IMR-90 (cell line): ENCODE results near the gene PSME4. TPM values are rescaled to one million over a fixed set of nuclear protein-coding genes. Genes with fewer than 3 reads are reported as not detected.

Source experiments
- ATAC-seq: fragments of 200-7000 bp; cut with Tn5 transposase; 2 replicates; pipeline ENCODE4 v1.9.1; 2020; ENCODE audit warnings: low read depth, mild to moderate bottlenecking, moderate library complexity
- BruUV-seq: library from RNA; stranded (reverse); fragments of 400-500 nt; replicated peaks from 2 replicates; lab custom pipeline; 2021; lab: Mats Ljungman, UMichigan
- CTCF ChIA-PET: fragments of 300-600 bp; formaldehyde crosslinking; extraction: SDS; loops from one replicate; lab custom pipeline; 2021; ENCODE audit warnings: antibody characterized with exemption; lab: Yijun Ruan, JAX
- POLR2A ChIA-PET: fragments of 300-600 bp; sonication (Branson Sonifier 250); formaldehyde crosslinking; loops from one replicate; lab custom pipeline; 2022; ENCODE audit warnings: antibody characterized with exemption; ENCODE audit not compliant: unreplicated experiment; lab: Charles Lee
- DNase-seq: peaks from one replicate; pipeline ENCODE4 v3.0.0; 2013
- H2AFZ ChIP-seq: replicated peaks from 2 replicates; pipeline ENCODE3; 2013; ENCODE audit warnings: low read length, mild to moderate bottlenecking; ENCODE audit not compliant: poor library complexity
- H2AK5ac ChIP-seq: 2 replicates; pipeline ENCODE4 v1.6.1; 2013; ENCODE audit warnings: low read depth, low read length, inconsistent platforms
- H2AK9ac ChIP-seq: replicated peaks from 2 replicates; pipeline ENCODE3; 2013; ENCODE audit warnings: mild to moderate bottlenecking, low read depth, low read length, moderate library complexity; ENCODE audit not compliant: poor library complexity
- H2BK120ac ChIP-seq: 2 replicates; pipeline ENCODE4 v1.6.1; 2013; ENCODE audit warnings: low read depth, low read length, inconsistent platforms
- H2BK15ac ChIP-seq: 3 replicates; pipeline ENCODE4 v1.6.1; 2013; ENCODE audit warnings: low read depth, low read length, inconsistent platforms
- H2BK20ac ChIP-seq: 2 replicates; pipeline ENCODE4 v1.6.1; 2013; ENCODE audit warnings: low read depth, mild to moderate bottlenecking, inconsistent platforms, low read length, moderate library complexity
- H2BK5ac ChIP-seq: 2 replicates; pipeline ENCODE4 v1.6.1; 2013; ENCODE audit warnings: mild to moderate bottlenecking, low read depth, low read length, inconsistent platforms; ENCODE audit not compliant: poor library complexity, severe bottlenecking
- H3K14ac ChIP-seq: replicated peaks from 2 replicates; pipeline ENCODE4 v1.6.1; 2013; ENCODE audit warnings: low read depth, low read length, inconsistent platforms
- H3K18ac ChIP-seq: 2 replicates; pipeline ENCODE4 v1.6.1; 2013; ENCODE audit warnings: low read depth, low read length, control low read depth
- H3K23ac ChIP-seq: 2 replicates; pipeline ENCODE4 v1.6.1; 2013; ENCODE audit warnings: low read depth, low read length, inconsistent platforms
- H3K27ac ChIP-seq: 2 replicates; pipeline ENCODE4 v1.5.1; 2013; ENCODE audit warnings: mild to moderate bottlenecking, control low read depth, low read length; ENCODE audit not compliant: insufficient read depth
- H3K27me3 ChIP-seq: 2 replicates; pipeline ENCODE4 v1.6.1; 2013; ENCODE audit warnings: low read length; ENCODE audit not compliant: control insufficient read depth, insufficient read depth
- H3K36me3 ChIP-seq: 2 replicates; pipeline ENCODE4 v1.6.1; 2013; ENCODE audit warnings: low read length, mixed read lengths; ENCODE audit not compliant: control insufficient read depth, insufficient read depth
- H3K4ac ChIP-seq: 2 replicates; pipeline ENCODE4 v1.6.1; 2013; ENCODE audit warnings: low read depth, low read length, inconsistent platforms
- H3K4me1 ChIP-seq: 2 replicates; pipeline ENCODE4 v1.6.1; 2013; ENCODE audit warnings: low read length, mixed read lengths; ENCODE audit not compliant: control insufficient read depth, insufficient read depth
- H3K4me2 ChIP-seq: 2 replicates; pipeline ENCODE4 v1.6.1; 2013; ENCODE audit warnings: low read depth, mild to moderate bottlenecking, control low read depth, low read length, moderate library complexity
- H3K4me3 ChIP-seq: 2 replicates; pipeline ENCODE4 v1.5.1; 2013; ENCODE audit warnings: low read depth, mild to moderate bottlenecking, control low read depth, low read length, moderate library complexity; ENCODE audit not compliant: insufficient read depth
- H3K56ac ChIP-seq: 2 replicates; pipeline ENCODE4 v1.6.1; 2013; ENCODE audit warnings: low read length, inconsistent platforms; ENCODE audit not compliant: insufficient read depth; ENCODE audit errors: extremely low read depth
- H3K79me1 ChIP-seq, 2 experiments: 2 replicates each; pipeline ENCODE4 v1.6.1; 2013; ENCODE audit warnings: low read length in 2 of 2, inconsistent platforms in 1 of 2, low read depth in 1 of 2
- H3K9ac ChIP-seq: 2 replicates; pipeline ENCODE4 v1.6.1; 2013; ENCODE audit warnings: low read depth, low read length, control low read depth
- H3K9me1 ChIP-seq: 2 replicates; pipeline ENCODE4 v1.6.1; 2013; ENCODE audit warnings: low read length, inconsistent platforms; ENCODE audit not compliant: insufficient read depth
- H3K9me3 ChIP-seq: 2 replicates; pipeline ENCODE4 v1.6.1; 2013; ENCODE audit warnings: low read length; ENCODE audit not compliant: control insufficient read depth, insufficient read depth
- H4K20me1 ChIP-seq: 2 replicates; pipeline ENCODE4 v1.6.1; 2013; ENCODE audit warnings: low read length, inconsistent platforms; ENCODE audit not compliant: insufficient read depth
- H4K5ac ChIP-seq: 2 replicates; pipeline ENCODE4 v1.6.1; 2013; ENCODE audit warnings: mild to moderate bottlenecking, low read depth, low read length, control low read depth
- H4K8ac ChIP-seq, 2 experiments: 2 replicates each; pipeline ENCODE4 v1.6.1; 2013; ENCODE audit warnings: low read depth in 2 of 2, low read length in 2 of 2, control low read depth in 1 of 2, inconsistent platforms in 1 of 2
- H4K91ac ChIP-seq: 2 replicates; pipeline ENCODE4 v1.6.1; 2013; ENCODE audit warnings: low read depth, low read length, inconsistent platforms; ENCODE audit not compliant: insufficient read depth
- BHLHE40 ChIP-seq: fragments of 150-350 bp; IDR thresholded peaks from 2 replicates; pipeline ENCODE4 v1.6.1; 2016; ENCODE audit warnings: mild to moderate bottlenecking, low read depth, low read length
- CEBPB ChIP-seq: IDR thresholded peaks from 2 replicates; pipeline ENCODE4 v1.6.1; 2012; ENCODE audit warnings: low read depth, low read length, improper control_type of control experiment
- CHD1 ChIP-seq: IDR thresholded peaks from 2 replicates; pipeline ENCODE4 v1.6.1; 2012; ENCODE audit warnings: low read depth, low read length, improper control_type of control experiment
- CTCF ChIP-seq: conservative IDR thresholded peaks from 2 replicates; pipeline ENCODE4 v1.5.1; 2012; ENCODE audit warnings: mild to moderate bottlenecking, low read depth, low read length, improper control_type of control experiment
- ELK1 ChIP-seq: fragments of 150-350 bp; IDR thresholded peaks from 2 replicates; pipeline ENCODE4 v1.6.1; 2016; ENCODE audit warnings: low read depth, mild to moderate bottlenecking, low read length, moderate library complexity, borderline replicate concordance
- FOS ChIP-seq: fragments of 150-350 bp; IDR thresholded peaks from 2 replicates; pipeline ENCODE4 v1.6.1; 2016; ENCODE audit warnings: low read depth, low read length
- MAFK ChIP-seq: IDR thresholded peaks from 2 replicates; pipeline ENCODE4 v1.6.1; 2012; ENCODE audit warnings: low read depth, low read length, improper control_type of control experiment
- MAZ ChIP-seq: IDR thresholded peaks from 2 replicates; pipeline ENCODE4 v1.6.1; 2012; ENCODE audit warnings: low read depth, mild to moderate bottlenecking, low read length, improper control_type of control experiment, moderate library complexity, borderline replicate concordance
- MXI1 ChIP-seq: IDR thresholded peaks from 2 replicates; pipeline ENCODE4 v1.6.1; 2012; ENCODE audit warnings: low read depth, mild to moderate bottlenecking, low read length, moderate library complexity, borderline replicate concordance
- NFE2L2 ChIP-seq: fragments of 150-350 bp; IDR thresholded peaks from 2 replicates; pipeline ENCODE4 v1.6.1; 2016; ENCODE audit warnings: low read depth, mild to moderate bottlenecking, low read length
- POLR2A ChIP-seq: IDR thresholded peaks from 2 replicates; pipeline ENCODE4 v1.6.1; 2012; ENCODE audit warnings: mild to moderate bottlenecking, low read depth, low read length
- RAD21 ChIP-seq: IDR thresholded peaks from 2 replicates; pipeline ENCODE4 v1.6.1; 2012; ENCODE audit warnings: low read length, improper control_type of control experiment
- RCOR1 ChIP-seq: IDR thresholded peaks from 2 replicates; pipeline ENCODE4 v1.6.1; 2012; ENCODE audit warnings: mild to moderate bottlenecking, low read length, improper control_type of control experiment; ENCODE audit not compliant: insufficient replicate concordance
- RFX5 ChIP-seq: IDR thresholded peaks from 2 replicates; pipeline ENCODE4 v1.8.0; 2012; ENCODE audit warnings: low read depth, mild to moderate bottlenecking, low read length, moderate library complexity
- SMC3 ChIP-seq: fragments of 150-350 bp; IDR thresholded peaks from 2 replicates; pipeline ENCODE4 v1.6.1; 2016; ENCODE audit warnings: low read depth, mild to moderate bottlenecking, antibody characterized with exemption, low read length, moderate library complexity
- USF2 ChIP-seq: fragments of 150-350 bp; IDR thresholded peaks from 2 replicates; pipeline ENCODE4 v1.6.1; 2017; ENCODE audit warnings: mild to moderate bottlenecking, antibody characterized with exemption, low read length, low read depth
- dilution Hi-C: fragments of 300-500 bp; cut with HindIII; formaldehyde crosslinking; loops from one replicate; pipeline ENCODE4 v1.14.3; 2018; ENCODE audit warnings: low sequenced_read_pairs; ENCODE audit not compliant: unreplicated experiment
- in situ Hi-C: fragments of 300-500 bp; cut with MboI; formaldehyde crosslinking; loops from 3 replicates; pipeline ENCODE4 v1.14.3; 2019; ENCODE audit warnings: low sequenced_read_pairs, inconsistent platforms, mixed read lengths
- intact Hi-C: fragments of 100-400 bp; cut with micrococcal nuclease; formaldehyde crosslinking; loops from 2 replicates; pipeline ENCODE4 v1.10.0; 2022
- polyA plus RNA-seq, 3 experiments: library from polyadenylated mRNA; depleted of rRNA; stranded (reverse); fragments of >200 nt; gene quantifications; 2 replicates each; pipeline ENCODE4 v1.2.3, GENCODE V29; 2012; ENCODE audit warnings: low replicate concordance in 1 of 3
- total RNA-seq: library from RNA; depleted of rRNA; stranded (reverse); fragments of >200 nt; gene quantifications from 2 replicates; pipeline ENCODE4 v1.2.3, GENCODE V29; 2012

Gene PSME4
- total and polyA plus RNA-seq, 2 of the 4 experiments (the other 2 are of a cell fraction) = 28.2 to 61.3 TPM

GRCh38 chr2:53881986-53882385 lies 88.8 kb downstream of the PSME4 start:
- Histone ChIP-seq H3K4ac (no peak overlapping the region), H3K56ac (no peak overlapping the region), H4K5ac (no peak overlapping the region), H4K20me1 (no peaks in the 10 kb centered on the region), H3K27me3 (no peaks in the 10 kb centered on the region), H4K8ac (no peak overlapping the region), H3K9ac (no peak overlapping the region), H3K9me3 (no peaks in the 10 kb centered on the region), H2BK120ac (no peak overlapping the region), H3K23ac (no peak overlapping the region), H3K4me2 (no peak overlapping the region), H3K27ac (no peak overlapping the region), H2BK20ac (no peak overlapping the region), H3K4me1 (peaks cover 2% of the 10 kb centered on the region; the same call in 1 of the 2 replicates), H3K36me3 (peaks cover 33% of the 10 kb centered on the region), H3K14ac (no peak overlapping the region), H3K79me1 (peaks cover 16% of the 10 kb centered on the region in 2 experiments), H3K9me1 (no peaks in the 10 kb centered on the region), H2BK15ac (no peak overlapping the region), H3K4me3 (no peak overlapping the region), H2AFZ (no peak overlapping the region), H3K18ac (no peak overlapping the region), H2AK5ac (no peak overlapping the region), H2AK9ac (no peak overlapping the region), H4K91ac (no peak overlapping the region), H2BK5ac (no peak overlapping the region)
- intact Hi-C loops (no loop called here), dilution Hi-C loops (no loop called here), in situ Hi-C loops (no loop called here)
- TF ChIP-seq ELK1 (no peak), RAD21 (no peak), FOS (no peak), CTCF (no peak), MXI1 (no peak), CHD1 (no peak), POLR2A (no peak), RFX5 (no peak), RCOR1 (no peak), MAZ (no peak), BHLHE40 (no peak), SMC3 (no peak), MAFK (no peak), USF2 (no peak), CEBPB (no peak), NFE2L2 (no peak)
- POLR2A ChIA-PET = no interaction called here
- no TSS peak for BruUV-seq
- DNase-seq = no peak
- ATAC-seq = no peak
- CTCF ChIA-PET = interaction anchor here (0.6 kb wide), 1 partner anchor 33 kb away, joined by 5 read pairs; no protein-coding TSS in a partner anchor
